HL-60/S4 (cell line): ENCODE results near the gene TCF7.

Source experiments
- in situ Hi-C: fragments of 300-500 bp; cut with MboI; formaldehyde crosslinking; loops from 2 replicates; pipeline ENCODE4 v1.14.3; 2022; ENCODE audit warnings: low sequenced_read_pairs

Gene TCF7

GRCh38 chr5:134174841-134175839, 60.7 kb downstream of the TCF7 start:
- in situ Hi-C loops: loop anchor here (25.0 kb wide), 1 partner anchor 412 kb away; no protein-coding TSS in a partner anchor

GRCh38 chr5:134175921-134176510, 61.5 kb downstream of the TCF7 start:
- in situ Hi-C loops: loop anchor here (25.0 kb wide), 1 partner anchor 411 kb away; no protein-coding TSS in a partner anchor

GRCh38 chr5:134176511-134177368, 62.3 kb downstream of the TCF7 start, which contains the start of gene SKP1:
Gene SKP1, minus strand, starts transcription at chr5:134176950. Its CDS starts 2,928 bp downstream, at chr5:134174022.
- in situ Hi-C loops: loop anchor here (25.0 kb wide), 1 partner anchor 411 kb away; no protein-coding TSS in a partner anchor

GRCh38 chr5:134177369-134178095, 63.1 kb downstream of the TCF7 start:
- in situ Hi-C loops: loop anchor here (25.0 kb wide), 1 partner anchor 410 kb away; no protein-coding TSS in a partner anchor

- in situ Hi-C loops: loop anchor here (25.0 kb wide), 1 partner anchor 409 kb away; no protein-coding TSS in a partner anchor
Observed at GRCh38 chr5:134178096-134178419, 63.6 kb downstream of the TCF7 start.

- in situ Hi-C loops: loop anchor here (10.0 to 25.0 kb wide), 2 partner anchors 101 to 404 kb away; no protein-coding TSS in a partner anchor
Observed at GRCh38 chr5:134183481-134183880, 69.0 kb downstream of the TCF7 start.

- in situ Hi-C loops: loop anchor here (10.0 to 25.0 kb wide), 2 partner anchors 100 to 403 kb away; no protein-coding TSS in a partner anchor
Observed at GRCh38 chr5:134184155-134185135, 70.0 kb downstream of the TCF7 start.

GRCh38 chr5:134188092-134188491, 73.6 kb downstream of the TCF7 start:
- in situ Hi-C loops: loop anchor here (10.0 to 25.0 kb wide), 2 partner anchors 97 to 399 kb away; no protein-coding TSS in a partner anchor

GRCh38 chr5:134189031-134189430, 74.5 kb downstream of the TCF7 start:
- in situ Hi-C loops: loop anchor here (10.0 to 25.0 kb wide), 2 partner anchors 96 to 398 kb away; no protein-coding TSS in a partner anchor

- in situ Hi-C loops: loop anchor here (25.0 kb wide), 1 partner anchor 392 kb away; no protein-coding TSS in a partner anchor
Observed at GRCh38 chr5:134195666-134196065, 81.2 kb downstream of the TCF7 start.
